Calu3 (cell line): Measurements from ENCODE around the gene METTL15. TPM values are rescaled to one million over a fixed set of nuclear protein-coding genes. Genes with fewer than 3 reads are reported as not detected.

Experiments
- BruUV-seq: library from RNA; stranded (reverse); fragments of 400-500 nt; replicated peaks from 2 replicates; lab custom pipeline; 2021; lab: Mats Ljungman, UMichigan
- CTCF ChIA-PET: fragments of 300-600 bp; sonication (Branson Sonifier 250); formaldehyde crosslinking; loops from one replicate; lab custom pipeline; 2022; ENCODE audit warnings: antibody characterized with exemption; lab: Charles Lee
- DNase-seq: peaks from one replicate; pipeline ENCODE4 v3.0.0; 2022
- H3K27ac Mint-ChIP-seq: one replicate; pipeline ENCODE4 v1.8.0; 2022; ENCODE audit warnings: mixed read lengths; ENCODE audit not compliant: unreplicated experiment
- H3K27me3 Mint-ChIP-seq: one replicate; pipeline ENCODE4 v1.8.0; 2022; ENCODE audit warnings: mixed read lengths; ENCODE audit not compliant: unreplicated experiment
- H3K36me3 Mint-ChIP-seq: one replicate; pipeline ENCODE4 v1.8.0; 2022; ENCODE audit warnings: mild to moderate bottlenecking, moderate library complexity, mixed read lengths; ENCODE audit not compliant: insufficient read depth, unreplicated experiment
- H3K4me1 Mint-ChIP-seq: one replicate; pipeline ENCODE4 v1.8.0; 2022; ENCODE audit warnings: mild to moderate bottlenecking, low read depth, mixed read lengths; ENCODE audit not compliant: unreplicated experiment
- H3K4me3 Mint-ChIP-seq: one replicate; pipeline ENCODE4 v1.8.0; 2022; ENCODE audit warnings: mild to moderate bottlenecking, low read depth, moderate library complexity, mixed read lengths; ENCODE audit not compliant: unreplicated experiment
- H3K9me3 Mint-ChIP-seq: one replicate; pipeline ENCODE4 v1.8.0; 2022; ENCODE audit warnings: low read depth, mixed read lengths; ENCODE audit not compliant: unreplicated experiment
- CTCF ChIP-seq: fragments of 200-600 bp; IDR thresholded peaks from one replicate; pipeline ENCODE4 v1.8.0; 2022; ENCODE audit warnings: antibody characterized with exemption; ENCODE audit not compliant: unreplicated experiment
- intact Hi-C: fragments of 100-400 bp; cut with micrococcal nuclease; formaldehyde crosslinking; loops from one replicate; pipeline ENCODE4 v1.10.0; 2022; ENCODE audit not compliant: unreplicated experiment
- total RNA-seq: library from RNA; stranded (reverse); gene quantifications from 2 replicates; pipeline ENCODE4 v1.2.3, GENCODE V29; 2022

The METTL15 gene
- total RNA-seq, 1 experiment from 2014 or later = 19.0 TPM

- Mint-ChIP-seq H3K27ac (no peak overlapping the region), H3K9me3 (peaks cover 5% of the 10 kb centered on the region), H3K27me3 (no peaks in the 10 kb centered on the region), H3K4me3 (no peak overlapping the region), H3K36me3 (peaks cover under 1% of the 10 kb centered on the region), H3K4me1 (peaks cover 32% of the 10 kb centered on the region)
- CTCF ChIA-PET = no interaction called here
- intact Hi-C loops = no loop called here
- DNase-seq = no peak
- TF ChIP-seq CTCF = no peak
- BruUV-seq = no TSS peak
These were observed 36.6 kb downstream of the METTL15 start for GRCh38 chr11:28144808-28145207.

GRCh38 chr11:28146123-28146751 is 38.0 kb downstream of the METTL15 start:
- CTCF ChIA-PET = interaction anchor here (1.1 to 1.3 kb wide), 3 partner anchors 38 to 447 kb away, joined by 3 read pairs; partner anchors contain the start of genes KIF18A and METTL15
- peaks cover 32% of the 10 kb centered on the region for H3K4me1 Mint-ChIP-seq
- peak overlapping the region; percentile 84 for H3K27ac Mint-ChIP-seq
- no TSS peak for BruUV-seq
- H3K36me3 Mint-ChIP-seq = peaks cover 4% of the 10 kb centered on the region
- intact Hi-C loops = loop anchor here (2.0 kb wide), 1 partner anchor 37 kb away; the partner anchor contains the start of genes KIF18A and METTL15
- no peak overlapping the region for H3K4me3 Mint-ChIP-seq
- H3K9me3 Mint-ChIP-seq = no peaks in the 10 kb centered on the region
- no peak for TF ChIP-seq CTCF
- no peaks in the 10 kb centered on the region for H3K27me3 Mint-ChIP-seq
- DNase-seq = peak; percentile 28

GRCh38 chr11:28152743-28153142 is 44.6 kb downstream of the METTL15 start:
- no peak for DNase-seq
- BruUV-seq = no TSS peak
- peaks cover 3% of the 10 kb centered on the region for H3K9me3 Mint-ChIP-seq

GRCh38 chr11:28153586-28153985 is 45.4 kb downstream of the METTL15 start:
- no TSS peak for BruUV-seq
- Mint-ChIP-seq H3K36me3 (peaks cover 14% of the 10 kb centered on the region), H3K4me3 (no peak overlapping the region), H3K27ac (no peak overlapping the region), H3K27me3 (no peaks in the 10 kb centered on the region), H3K9me3 (peaks cover 5% of the 10 kb centered on the region), H3K4me1 (peaks cover 1% of the 10 kb centered on the region)
- intact Hi-C loops = no loop called here
- CTCF ChIA-PET = no interaction called here
- TF ChIP-seq CTCF = no peak
- DNase-seq = no peak

More at GRCh38 chr11:28152743-28153142, 44.6 kb downstream of the METTL15 start:
- TF ChIP-seq CTCF = no peak
- Mint-ChIP-seq H3K4me1 (peaks cover 10% of the 10 kb centered on the region), H3K4me3 (no peak overlapping the region), H3K36me3 (peaks cover 9% of the 10 kb centered on the region), H3K27ac (no peak overlapping the region), H3K27me3 (no peaks in the 10 kb centered on the region)
- CTCF ChIA-PET = no interaction called here
- intact Hi-C loops = no loop called here
